ENCODE results near the gene ANKRD49.

Gene ANKRD49

GRCh38 chr11:94507485-94507884, 13.7 kb downstream of the ANKRD49 start:
- no peak for DNase-seq (ENCODE audit: low spot score)

GRCh38 chr11:94511932-94512781, 18.4 kb downstream of the ANKRD49 start, which contains the start of gene C11orf97:
C11orf97 (plus strand) TSS chr11:94512461; CDS start chr11:94512529, 68 bp downstream.
- DNase-seq (ENCODE audit: low spot score): no peak

- no peak for DNase-seq (ENCODE audit: low spot score)
Measured at GRCh38 chr11:94513091-94513490, 19.3 kb downstream of the ANKRD49 start.

GRCh38 chr11:94515398-94515797, 21.6 kb downstream of the ANKRD49 start:
- DNase-seq (ENCODE audit: low spot score): no peak

- DNase-seq (ENCODE audit: low spot score): no peak
Measured at GRCh38 chr11:94516725-94517124, 22.9 kb downstream of the ANKRD49 start.

GRCh38 chr11:94518300-94518699, 24.5 kb downstream of the ANKRD49 start:
- DNase-seq (ENCODE audit: low spot score): no peak

- peak; percentile 39 for DNase-seq (ENCODE audit: low spot score)
Measured at GRCh38 chr11:94519478-94520084, 25.8 kb downstream of the ANKRD49 start.

- no peak for DNase-seq (ENCODE audit: low spot score)
Measured at GRCh38 chr11:94521684-94522083, 27.9 kb downstream of the ANKRD49 start.

- DNase-seq (ENCODE audit: low spot score): no peak
Measured at GRCh38 chr11:94524341-94524740, 30.6 kb downstream of the ANKRD49 start.

GRCh38 chr11:94525546-94526324, 32.0 kb downstream of the ANKRD49 start:
- DNase-seq (ENCODE audit: low spot score): no peak

GRCh38 chr11:94526645-94527438, 33.1 kb downstream of the ANKRD49 start:
- DNase-seq (ENCODE audit: low spot score): no peak

GRCh38 chr11:94528551-94528950, 34.8 kb downstream of the ANKRD49 start:
- DNase-seq (ENCODE audit: low spot score): no peak

- no peak for DNase-seq (ENCODE audit: low spot score)
Measured at GRCh38 chr11:94532211-94532610, 38.4 kb downstream of the ANKRD49 start.

GRCh38 chr11:94533206-94533605, 39.4 kb downstream of the ANKRD49 start:
- DNase-seq (ENCODE audit: low spot score): no peak

GRCh38 chr11:94533696-94534630, 40.2 kb downstream of the ANKRD49 start:
- DNase-seq (ENCODE audit: low spot score): no peak

- no peak for DNase-seq (ENCODE audit: low spot score)
Measured at GRCh38 chr11:94536386-94536785, 42.6 kb downstream of the ANKRD49 start.

- no peak for DNase-seq (ENCODE audit: low spot score)
Measured at GRCh38 chr11:94537031-94537600, 43.3 kb downstream of the ANKRD49 start.

- DNase-seq (ENCODE audit: low spot score): no peak
Measured at GRCh38 chr11:94539420-94539819, 45.6 kb downstream of the ANKRD49 start.

GRCh38 chr11:94543695-94544645, 50.2 kb downstream of the ANKRD49 start, which contains the start of gene FUT4:
FUT4 (plus strand) TSS chr11:94543921; CDS start chr11:94544134, 213 bp downstream.
- peak; percentile 30 for DNase-seq (ENCODE audit: low spot score)

All from hematopoietic multipotent progenitor cell treated with erythropoietin and hydrocortisone succinate and interleukin-3 and kit ligand, for 15 days (in vitro differentiated cells).